Fibroblast of pulmonary artery (primary cell): ENCODE results near the gene TMEM121.
A peak's percentile ranks its signal among the peaks of the same experiment; 100 is the strongest.

Experiments used
- DNase-seq: peaks from one replicate; pipeline ENCODE4 v3.0.0-alpha.2; 2010; ENCODE audit warnings: low read depth
- H3K4me3 ChIP-seq: replicated peaks from 2 replicates; pipeline ENCODE4 v1.5.1; 2011; ENCODE audit warnings: low read depth, mild to moderate bottlenecking, control low read depth, low read length, moderate library complexity
- TF ChIP-seq, protein P1 (sequence below): IDR thresholded peaks from 2 replicates; pipeline ENCODE4 v1.5.1; 2011; ENCODE audit warnings: mild to moderate bottlenecking, control low read depth, low read length, inconsistent platforms; ENCODE audit errors: missing control alignments

TMEM121 gene

DNA sequence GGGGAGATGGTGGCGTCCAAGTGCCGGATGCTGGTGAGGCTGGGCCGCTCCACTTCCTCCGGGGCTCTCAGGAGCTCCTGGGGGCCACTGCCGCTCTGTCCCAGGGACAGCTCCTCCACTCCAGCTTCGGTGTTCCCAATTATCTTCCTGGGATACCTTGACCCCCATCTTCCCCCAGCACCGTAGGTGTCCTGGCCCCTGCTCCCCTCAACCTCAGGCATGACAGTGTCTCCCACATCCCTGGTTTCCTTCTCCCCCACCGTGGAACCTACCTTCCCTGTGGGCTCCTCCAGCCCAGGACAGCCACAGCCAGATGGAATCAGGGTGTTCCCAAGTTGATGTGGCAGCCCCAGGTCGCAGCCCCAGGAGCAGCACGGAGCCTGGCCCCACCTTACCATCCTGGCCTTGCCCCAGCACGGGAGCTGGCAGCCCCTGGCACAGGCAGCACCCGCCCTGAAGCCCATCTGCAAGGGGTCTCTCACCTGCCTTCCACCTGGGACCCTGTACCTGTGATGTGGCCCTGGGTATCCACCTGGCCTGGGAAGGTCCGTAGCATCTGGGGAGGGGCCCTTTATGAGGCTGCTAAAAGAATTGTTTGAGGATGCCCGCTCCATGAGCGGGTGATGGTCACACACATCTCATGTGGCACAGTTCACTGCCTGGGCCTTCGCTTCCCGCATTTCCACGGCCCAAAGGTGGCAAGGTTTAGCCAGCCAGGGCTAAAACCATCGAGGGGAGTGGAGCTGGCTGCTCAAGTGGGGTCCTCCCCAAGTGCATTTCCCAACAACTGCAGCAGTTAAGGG is 4.1 kb downstream of the TMEM121 start:
- H3K4me3 ChIP-seq = no peak overlapping the region
- TF ChIP-seq, protein P1, sequence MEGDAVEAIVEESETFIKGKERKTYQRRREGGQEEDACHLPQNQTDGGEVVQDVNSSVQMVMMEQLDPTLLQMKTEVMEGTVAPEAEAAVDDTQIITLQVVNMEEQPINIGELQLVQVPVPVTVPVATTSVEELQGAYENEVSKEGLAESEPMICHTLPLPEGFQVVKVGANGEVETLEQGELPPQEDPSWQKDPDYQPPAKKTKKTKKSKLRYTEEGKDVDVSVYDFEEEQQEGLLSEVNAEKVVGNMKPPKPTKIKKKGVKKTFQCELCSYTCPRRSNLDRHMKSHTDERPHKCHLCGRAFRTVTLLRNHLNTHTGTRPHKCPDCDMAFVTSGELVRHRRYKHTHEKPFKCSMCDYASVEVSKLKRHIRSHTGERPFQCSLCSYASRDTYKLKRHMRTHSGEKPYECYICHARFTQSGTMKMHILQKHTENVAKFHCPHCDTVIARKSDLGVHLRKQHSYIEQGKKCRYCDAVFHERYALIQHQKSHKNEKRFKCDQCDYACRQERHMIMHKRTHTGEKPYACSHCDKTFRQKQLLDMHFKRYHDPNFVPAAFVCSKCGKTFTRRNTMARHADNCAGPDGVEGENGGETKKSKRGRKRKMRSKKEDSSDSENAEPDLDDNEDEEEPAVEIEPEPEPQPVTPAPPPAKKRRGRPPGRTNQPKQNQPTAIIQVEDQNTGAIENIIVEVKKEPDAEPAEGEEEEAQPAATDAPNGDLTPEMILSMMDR = no peak
- DNase-seq = no peak

DNA sequence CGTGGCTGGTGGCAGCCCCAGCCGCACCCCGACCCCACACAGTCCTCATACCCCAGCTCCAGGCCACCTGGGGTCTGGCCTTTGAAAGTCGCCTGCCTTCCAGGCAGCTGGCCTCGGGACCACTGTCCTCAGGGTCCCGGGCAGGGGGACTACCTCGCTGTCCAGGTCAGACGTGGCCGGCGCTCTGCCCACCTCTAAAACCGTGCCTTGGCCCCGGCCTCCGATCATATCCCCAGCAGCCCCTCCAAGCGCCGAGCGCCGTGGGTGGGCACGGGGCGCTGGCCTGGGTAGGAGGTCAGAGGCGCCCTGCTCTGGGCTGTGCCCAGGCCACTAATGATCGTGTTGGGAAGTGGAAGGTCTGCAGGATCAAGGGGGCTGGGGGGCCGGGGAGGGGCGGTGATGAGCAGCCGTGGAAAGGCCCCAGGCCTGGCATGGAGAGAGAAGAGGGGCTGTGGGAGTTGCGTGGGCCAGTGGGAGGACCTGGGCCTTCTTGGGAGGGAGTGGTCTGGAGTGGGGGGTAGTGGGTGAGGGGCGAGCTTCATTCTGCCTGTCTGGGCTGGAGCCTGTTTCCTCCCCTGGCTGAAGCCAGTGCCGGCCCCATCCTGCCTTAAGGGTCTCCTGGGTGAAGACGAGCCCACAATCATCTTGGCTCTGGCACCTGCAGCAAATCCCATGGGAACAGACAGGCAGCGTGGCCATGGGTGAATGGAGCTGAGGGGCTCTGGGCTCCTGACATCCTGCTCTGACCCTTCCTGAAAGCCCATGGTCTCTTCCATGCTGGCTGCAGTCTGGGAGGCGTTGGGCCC is 4.9 kb downstream of the TMEM121 start:
- DNase-seq = no peak
- no peak overlapping the region for H3K4me3 ChIP-seq
- TF ChIP-seq, protein P1 = no peak

DNA sequence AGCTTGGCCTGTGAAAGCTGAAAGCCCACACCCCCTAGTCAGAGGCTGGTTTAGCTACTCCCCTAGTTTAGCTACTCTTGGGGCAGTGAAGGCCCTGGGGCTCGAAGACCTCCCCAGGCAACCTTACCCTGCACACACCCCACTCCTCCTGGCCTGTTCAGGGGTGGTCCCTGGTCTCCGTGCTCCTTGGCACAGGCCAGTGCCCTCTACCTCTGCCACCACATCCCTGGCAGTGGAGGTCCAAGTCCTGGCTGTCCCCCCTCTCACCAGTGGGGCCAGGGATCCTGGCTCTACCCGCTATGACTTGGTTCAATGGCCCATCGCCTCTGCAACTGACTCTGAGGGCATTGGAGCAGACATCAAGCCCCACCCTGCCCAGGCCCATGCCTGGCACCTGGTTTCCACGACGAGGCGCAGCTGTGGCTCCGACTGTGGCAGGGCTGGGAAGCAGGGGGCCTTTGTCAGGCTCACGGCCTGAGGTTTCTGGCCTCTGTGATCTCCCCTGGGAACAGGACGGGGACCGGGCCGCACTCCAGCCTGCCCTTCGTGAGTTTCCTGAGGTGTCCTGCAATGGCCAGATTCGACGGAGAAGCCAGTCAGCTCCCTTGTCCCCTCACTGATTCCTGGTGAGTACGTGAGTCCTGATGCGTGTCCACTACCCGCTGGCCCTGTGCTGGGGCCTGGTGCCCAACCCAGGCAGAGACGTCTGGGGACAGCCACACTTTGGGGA is 5.7 kb downstream of the TMEM121 start:
- TF ChIP-seq, protein P1 = no peak
- no peak overlapping the region for H3K4me3 ChIP-seq
- DNase-seq = no peak

DNA sequence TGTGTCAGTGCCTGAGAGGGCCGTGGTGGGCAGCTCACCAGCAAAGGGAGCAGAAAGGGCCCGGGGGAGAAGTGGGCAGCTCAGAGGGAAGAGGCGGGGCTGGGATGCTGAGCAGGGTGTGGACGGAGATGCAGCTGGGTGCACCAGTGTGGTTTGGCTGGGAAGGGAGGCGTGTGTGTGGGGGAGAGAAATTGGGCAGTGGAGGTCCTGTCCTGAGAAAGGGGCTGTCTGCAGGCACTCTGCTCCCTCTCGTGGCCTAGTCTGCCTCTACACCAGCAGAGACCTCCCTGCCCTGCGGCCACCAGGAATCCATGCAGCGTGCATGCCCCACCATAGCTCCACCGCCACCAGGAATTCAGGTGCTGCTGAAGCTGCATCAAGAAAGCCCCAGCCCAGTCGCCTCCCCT is 6.4 kb downstream of the TMEM121 start:
- DNase-seq = peak; percentile 38
- no peak overlapping the region for H3K4me3 ChIP-seq
- TF ChIP-seq, protein P1 = peak; percentile 52

DNA sequence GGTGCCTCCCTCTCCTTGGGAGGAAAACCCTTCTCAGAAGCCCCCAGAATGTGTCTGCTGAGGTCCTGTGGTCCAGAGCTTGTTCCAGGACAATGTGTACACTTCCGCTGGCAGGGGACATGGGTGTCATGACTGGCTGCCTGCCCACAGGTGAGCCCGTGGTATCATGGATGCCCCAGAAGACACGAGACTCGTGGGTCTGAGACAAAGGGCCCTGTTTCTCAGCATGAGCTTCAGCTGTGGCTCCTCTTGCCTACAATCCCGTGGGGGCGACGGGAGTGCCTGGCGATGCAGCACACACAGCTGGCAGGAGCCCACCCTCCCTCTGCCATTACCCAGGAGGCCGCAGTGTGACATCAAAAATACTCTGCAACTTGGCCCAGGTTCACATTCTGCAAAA is 7.0 kb downstream of the TMEM121 start:
- TF ChIP-seq, protein P1 = no peak
- H3K4me3 ChIP-seq = no peak overlapping the region
- DNase-seq = no peak

DNA sequence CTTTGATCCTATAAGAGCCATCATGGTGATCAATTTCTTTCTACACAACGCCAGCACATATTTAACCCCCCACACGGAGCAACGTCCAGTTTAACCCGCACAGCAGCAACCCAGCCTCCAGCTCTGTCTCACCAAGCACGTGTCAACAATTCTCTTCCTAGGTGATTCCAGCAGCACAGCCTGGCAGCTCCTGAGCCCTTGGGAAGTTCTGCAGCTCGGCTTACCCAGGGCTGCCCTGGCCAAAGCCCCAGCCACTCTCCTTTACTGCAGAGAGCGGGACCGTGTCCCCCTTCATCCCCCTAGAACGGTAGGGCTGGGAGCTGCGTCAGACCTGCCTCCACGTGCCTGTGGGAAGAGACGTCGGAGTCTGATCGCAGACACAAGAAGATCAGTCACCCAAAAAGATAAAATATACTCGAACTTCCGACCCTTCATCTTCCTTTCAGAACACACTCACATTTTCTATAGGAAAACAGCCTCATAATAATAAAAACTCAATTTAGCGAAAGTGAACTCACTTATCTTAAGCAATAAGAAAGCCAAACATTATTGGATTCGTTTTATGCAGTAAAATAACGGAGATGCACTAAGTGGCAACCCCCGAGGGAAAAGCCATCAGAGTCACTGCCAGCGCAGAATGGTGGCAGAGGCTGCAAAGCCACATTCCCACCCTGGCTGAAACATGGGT is 7.6 kb downstream of the TMEM121 start:
- no peak for DNase-seq
- TF ChIP-seq, protein P1 = no peak
- no peak overlapping the region for H3K4me3 ChIP-seq
